Heart right ventricle (tissue), 16 donors: Measurements from ENCODE around the gene CREBBP. TPM values are rescaled to one million over a fixed set of nuclear protein-coding genes. Genes with fewer than 3 reads are reported as not detected.
A peak's percentile ranks its signal among the peaks of the same experiment; 100 is the strongest.

Experiments
- ATAC-seq, 8 donors: fragments of 200-7000 bp; cut with Tn5 transposase; one replicate each; pipeline ENCODE4 v1.9.1; 2020; ENCODE audit warnings: mild to moderate bottlenecking in 8 of 8, moderate library complexity in 8 of 8, moderate number of reproducible peaks in 1 of 8
- DNase-seq, 2 donors: peaks; one replicate each; pipeline ENCODE4 v3.0.0-alpha.2; 2020
- H3K27ac ChIP-seq, 10 donors: fragments of 200-600 bp; sonication (generic) in 2 of 10; one replicate each; pipeline versions ENCODE4 v1.5.0 to v1.8.0; 2020 to 2022; ENCODE audit warnings: mild to moderate bottlenecking in 3 of 10
- H3K27me3 ChIP-seq, 7 donors: fragments of 200-600 bp; one replicate each; pipeline ENCODE4 v1.8.0; 2021 to 2022; ENCODE audit warnings: mild to moderate bottlenecking in 2 of 7
- H3K36me3 ChIP-seq, 9 donors: fragments of 200-600 bp; sonication (generic) in 1 of 9; one replicate each; pipeline versions ENCODE4 v1.5.0 to v1.8.0; 2020 to 2022; ENCODE audit warnings: mild to moderate bottlenecking in 2 of 9
- H3K4me1 ChIP-seq, 9 donors: fragments of 200-600 bp; sonication (generic) in 1 of 9; one replicate each; pipeline versions ENCODE4 v1.5.0 to v1.8.0; 2020 to 2022; ENCODE audit warnings: mild to moderate bottlenecking in 4 of 9
- H3K4me3 ChIP-seq, 10 donors: fragments of 200-600 bp; sonication (generic) in 2 of 10; one replicate each; pipeline versions ENCODE4 v1.5.0 to v1.8.0; 2020 to 2022; ENCODE audit warnings: mild to moderate bottlenecking in 7 of 10, moderate library complexity in 2 of 10
- H3K9me3 ChIP-seq, 11 donors: fragments of 200-600 bp in 10 of 11; sonication (generic) in 2 of 11; one replicate each; pipeline versions ENCODE4 v1.5.0 to v1.8.0; 2013 to 2022; ENCODE audit warnings: mild to moderate bottlenecking in 2 of 11, control low read depth in 1 of 11, moderate library complexity in 1 of 11
- WGBS, 2 donors: extraction: QIAGEN DNeasy Blood & Tissue Kit; methylation state at CpG; one replicate each; pipeline ENCODE4 v1.1.7; 2013; ENCODE audit warnings: inconsistent platforms in 1 of 2; 5-methylcytosine and 5-hydroxymethylcytosine counted together
- intact Hi-C, 10 donors: fragments of 100-400 bp; cut with DNase I; formaldehyde crosslinking; loops; one replicate each; pipeline versions ENCODE4 v1.11.1 to v1.14.2; 2022
- polyA plus RNA-seq, 2 donors: library from polyadenylated mRNA; stranded (reverse); fragments of 200-250 nt; gene quantifications; one replicate each; pipeline ENCODE4 v1.2.3, GENCODE V29; 2013
- total RNA-seq, 10 donors: library from RNA; stranded (reverse); fragmentation: NEBNext Ultra II Directional in 3 of 10; extraction: Animal tissue kit (Norgen Biotek cat#: 25700) in 3 of 10; gene quantifications; one replicate each; pipeline versions ENCODE4 v1.2.1 to v1.2.4, GENCODE V29; 2021 to 2023
- TF ChIP-seq, protein P1 (sequence below), 9 donors: fragments of 200-600 bp; sonication (generic) in 2 of 9; IDR thresholded peaks; one replicate each; pipeline versions ENCODE4 v1.5.0 to v1.8.0; 2021 to 2022; ENCODE audit warnings: antibody characterized with exemption in 9 of 9, mild to moderate bottlenecking in 5 of 9, moderate library complexity in 1 of 9
- donor health status: Arrhythmogenic right ventricular cardiomyopathy.
- donor health status: ischemic (EF 13 %, LVEDD 7.1; RV severe dilation, severe dysfunction).
- donor health status: healthy with polysubstance abuse.
- donor health status: DM: no; HTN: yes; CAD: no.
- donor health status: DM: no; HTN: no; CAD: no.
- donor health status: ischemic (EF 25% LVEDD 6.9; RV normal size, moderate dysfunction).
- donor health status: ischemic (EF 25% LVEDD 5.7; RV mildly dilated, moderate dysfunction).
- donor health status: healthy.
- donor health status: DM: yes; HTN: yes; CAD: no.
- donor health status: Ischemic cardiomyopathy.
- donor health status: ischemic (EF 35%, LVEDD 5.7; RV mildly dilated, moderate dysfunction).
- donor health status: nonischemic (EF 11% LVEDD 7.7; RV severe dilation, severe dysfunction).
- donor health status: DM: yes; HTN: yes; CAD: no.
- donor health status: PGD.
- donor health status: ischemic (EF 29% LVEDD 5.4; RV normal size, mild dysfunction).
- donor health status: nonischemic (EF 23%, LVEDD 6.1; RV moderate dilation, normal function).

Gene CREBBP
- total and polyA plus RNA-seq, 12 donors: 6.3 to 51.5 (median 41.0) TPM

DNA sequence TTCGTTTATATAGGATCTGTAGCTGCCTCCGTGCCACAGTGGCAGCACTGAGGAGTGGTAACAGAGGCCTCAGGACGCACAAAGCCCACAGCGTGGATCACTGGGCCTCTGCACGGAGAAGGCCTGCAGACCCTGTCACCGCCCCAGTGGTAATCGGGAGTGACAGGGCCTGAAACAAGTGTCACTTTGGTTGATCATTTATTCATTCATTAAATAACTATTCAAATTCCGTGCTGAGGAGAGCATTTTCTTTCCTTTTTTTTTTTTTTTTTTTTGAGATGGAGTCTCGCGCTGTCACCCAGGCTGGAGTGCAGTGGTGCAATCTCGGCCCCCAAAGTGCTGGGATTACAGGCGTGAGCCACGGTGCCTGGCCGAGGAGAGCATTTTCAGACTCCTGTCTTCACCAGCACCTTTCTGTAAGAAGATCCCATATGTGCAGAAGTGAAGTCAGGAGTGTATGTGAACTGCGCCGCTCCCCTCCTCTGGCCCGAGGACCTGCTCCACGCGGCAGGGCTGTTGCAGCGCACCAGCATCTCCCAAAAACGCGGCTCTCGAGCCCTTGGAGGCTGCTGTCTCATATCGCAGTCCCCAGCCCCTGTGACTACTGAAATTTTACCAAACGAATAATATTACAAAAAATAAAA lies 118.3 kb downstream of the CREBBP start:
- Histone ChIP-seq H3K27me3 (no peaks in the 10 kb centered on the region), H3K27ac (no peak overlapping the region), H3K4me3 (no peak overlapping the region), H3K36me3 (peaks cover 4 to 100% (median 43%) of the 10 kb centered on the region in 9 donors), H3K4me1 (peaks cover 0 to under 1% (median 0%) of the 10 kb centered on the region in 9 donors), H3K9me3 (no peaks in the 10 kb centered on the region)
- WGBS, 2 donors: 90 to 92% methylated on average over 25 of the region's 25 CpGs
- DNase-seq (no peak), ATAC-seq (peak in 1 of 8 donors; percentile 29)
- intact Hi-C loops: no loop called here
- TF ChIP-seq, protein P1, sequence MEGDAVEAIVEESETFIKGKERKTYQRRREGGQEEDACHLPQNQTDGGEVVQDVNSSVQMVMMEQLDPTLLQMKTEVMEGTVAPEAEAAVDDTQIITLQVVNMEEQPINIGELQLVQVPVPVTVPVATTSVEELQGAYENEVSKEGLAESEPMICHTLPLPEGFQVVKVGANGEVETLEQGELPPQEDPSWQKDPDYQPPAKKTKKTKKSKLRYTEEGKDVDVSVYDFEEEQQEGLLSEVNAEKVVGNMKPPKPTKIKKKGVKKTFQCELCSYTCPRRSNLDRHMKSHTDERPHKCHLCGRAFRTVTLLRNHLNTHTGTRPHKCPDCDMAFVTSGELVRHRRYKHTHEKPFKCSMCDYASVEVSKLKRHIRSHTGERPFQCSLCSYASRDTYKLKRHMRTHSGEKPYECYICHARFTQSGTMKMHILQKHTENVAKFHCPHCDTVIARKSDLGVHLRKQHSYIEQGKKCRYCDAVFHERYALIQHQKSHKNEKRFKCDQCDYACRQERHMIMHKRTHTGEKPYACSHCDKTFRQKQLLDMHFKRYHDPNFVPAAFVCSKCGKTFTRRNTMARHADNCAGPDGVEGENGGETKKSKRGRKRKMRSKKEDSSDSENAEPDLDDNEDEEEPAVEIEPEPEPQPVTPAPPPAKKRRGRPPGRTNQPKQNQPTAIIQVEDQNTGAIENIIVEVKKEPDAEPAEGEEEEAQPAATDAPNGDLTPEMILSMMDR (IDR thresholded peaks at IDR 0.05): no peak

DNA sequence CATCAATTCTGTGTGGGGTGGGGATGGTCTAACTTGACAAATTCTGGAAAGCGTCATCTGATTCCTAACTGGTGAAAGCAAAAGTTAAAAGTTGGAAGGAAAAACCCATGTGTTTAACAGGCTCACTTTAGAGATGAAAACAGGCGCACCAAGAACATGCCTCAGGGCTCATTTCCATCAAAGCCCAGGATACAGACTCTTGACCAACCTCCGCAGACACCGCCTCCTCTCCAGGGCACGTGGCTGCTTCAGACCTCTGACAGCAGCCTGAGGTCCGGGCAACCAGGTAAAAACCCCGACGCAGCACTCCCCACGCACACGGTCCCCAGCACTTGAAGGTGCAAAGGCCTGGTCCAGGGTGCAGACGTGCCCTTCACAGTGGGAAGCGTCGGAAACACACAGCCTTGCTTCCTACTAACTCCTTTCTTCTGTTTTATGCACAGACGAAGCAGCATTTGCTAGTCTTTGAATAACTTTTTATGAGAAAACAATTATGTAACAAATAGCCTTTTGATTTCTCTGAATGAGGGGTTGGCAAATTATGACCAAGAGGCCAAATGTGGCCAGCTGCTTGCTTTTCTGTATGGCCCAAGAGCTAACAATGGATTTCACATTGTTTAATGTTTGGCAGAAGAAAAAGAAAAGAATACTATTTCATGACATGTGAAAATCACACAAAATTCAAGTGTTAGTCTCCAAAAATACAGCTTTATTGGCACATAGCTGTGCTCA lies 119.0 kb downstream of the CREBBP start:
- intact Hi-C loops: no loop called here
- TF ChIP-seq, protein P1 (IDR thresholded peaks at IDR 0.05): no peak
- Histone ChIP-seq H3K36me3 (peaks cover 0 to 100% (median 40%) of the 10 kb centered on the region in 9 donors), H3K27ac (no peak overlapping the region), H3K4me1 (no peaks in the 10 kb centered on the region), H3K4me3 (no peak overlapping the region), H3K27me3 (no peaks in the 10 kb centered on the region), H3K9me3 (no peaks in the 10 kb centered on the region)
- WGBS, 2 donors: 86 to 88% methylated on average over 14 of the region's 14 CpGs
- no peak for ATAC-seq
- DNase-seq: no peak

DNA sequence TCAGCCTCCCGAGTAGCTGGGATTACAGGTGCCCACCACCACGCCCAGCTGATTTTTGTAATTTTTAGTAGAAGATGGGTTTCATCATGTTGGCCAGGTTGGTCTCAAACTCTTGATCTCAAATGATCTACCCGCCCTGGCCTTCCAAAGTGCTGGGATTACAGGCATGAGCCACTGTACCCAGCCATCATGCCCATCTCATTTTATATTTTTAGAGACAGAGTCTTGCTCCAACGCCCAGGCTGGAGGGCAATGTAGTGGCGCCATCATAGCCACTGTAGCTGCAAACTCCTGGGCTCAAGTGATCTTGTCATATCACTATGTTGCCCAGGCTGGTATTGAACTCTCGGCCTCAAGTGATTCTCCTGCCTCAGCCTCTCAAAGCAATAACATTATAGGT lies 120.0 kb downstream of the CREBBP start:
- DNase-seq: no peak
- Histone ChIP-seq H3K9me3 (no peaks in the 10 kb centered on the region), H3K36me3 (peaks cover 0 to 100% (median 45%) of the 10 kb centered on the region in 9 donors), H3K27me3 (no peaks in the 10 kb centered on the region), H3K4me1 (no peaks in the 10 kb centered on the region), H3K4me3 (no peak overlapping the region), H3K27ac (no peak overlapping the region)
- intact Hi-C loops: no loop called here
- ATAC-seq: no peak
- TF ChIP-seq, protein P1 (IDR thresholded peaks at IDR 0.05): no peak
- WGBS, 2 donors: 95 to 96% methylated on average over 6 of the region's 6 CpGs

DNA sequence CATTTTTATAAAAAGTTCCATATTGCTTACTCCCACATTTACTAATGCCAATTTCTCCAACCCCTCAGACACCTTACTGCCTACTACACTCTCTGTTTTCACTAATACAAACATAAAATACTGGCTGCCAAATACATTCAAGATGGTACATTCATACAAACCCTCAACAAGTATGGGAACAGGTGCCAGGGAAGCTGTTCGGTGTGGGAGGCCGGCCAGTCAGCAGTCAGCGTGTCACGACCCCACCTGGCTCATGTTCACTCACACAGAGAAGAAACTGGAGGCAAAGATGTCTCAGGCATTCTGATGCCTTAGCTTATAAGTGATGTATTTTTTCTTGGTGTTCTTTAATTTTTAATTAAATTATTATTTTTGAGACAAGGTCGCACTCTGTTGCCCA lies 120.8 kb downstream of the CREBBP start:
- DNase-seq (no peak), ATAC-seq (no peak)
- no peaks in the 10 kb centered on the region for H3K27me3 ChIP-seq
- H3K4me1 ChIP-seq: peaks cover 0 to 2% (median 0%) of the 10 kb centered on the region in 9 donors
- WGBS, 2 donors: 72% methylated on average over 5 of the region's 5 CpGs
- TF ChIP-seq, protein P1 (IDR thresholded peaks at IDR 0.05): no peak
- no peak overlapping the region for H3K4me3 ChIP-seq
- intact Hi-C loops: no loop called here
- H3K27ac ChIP-seq: no peak overlapping the region
- H3K9me3 ChIP-seq: no peaks in the 10 kb centered on the region
- H3K36me3 ChIP-seq: peaks cover 0 to 100% (median 40%) of the 10 kb centered on the region in 9 donors
